Panc1 (cell line): ENCODE data around the gene ABCB8. TPM values are rescaled to one million over a fixed set of nuclear protein-coding genes. Genes with fewer than 3 reads are reported as not detected.
A peak's percentile ranks its signal among the peaks of the same experiment; 100 is the strongest.

Source experiments
- ATAC-seq: fragments of 200-7000 bp; cut with Tn5 transposase; 2 replicates; pipeline ENCODE4 v1.9.1; 2020; ENCODE audit warnings: mild to moderate bottlenecking, moderate library complexity
- BruUV-seq: library from RNA; stranded (reverse); fragments of 400-500 nt; replicated peaks from 2 replicates; lab custom pipeline; 2021; lab: Mats Ljungman, UMichigan
- CTCF ChIA-PET: fragments of 300-600 bp; sonication (Branson Sonifier 250); formaldehyde crosslinking; loops from one replicate; lab custom pipeline; 2022; ENCODE audit warnings: antibody characterized with exemption; lab: Charles Lee
- POLR2A ChIA-PET: fragments of 300-600 bp; sonication (Branson Sonifier 250); formaldehyde crosslinking; loops from one replicate; lab custom pipeline; 2022; ENCODE audit warnings: antibody characterized with exemption; lab: Charles Lee
- DNase-seq: peaks from one replicate; pipeline ENCODE4 v3.0.0-alpha.2; 2010; ENCODE audit warnings: low read depth, low spot score
- H3K27ac ChIP-seq: 2 replicates; pipeline ENCODE4 v1.5.1; 2011; ENCODE audit warnings: mild to moderate bottlenecking, low read length, inconsistent platforms
- H3K27me3 ChIP-seq: fragments of 200-500 bp; sonication (Bioruptor generic); 2 replicates; pipeline ENCODE4 v1.6.0; 2014; ENCODE audit warnings: low read length, inconsistent platforms; ENCODE audit not compliant: control insufficient read depth, insufficient read depth
- H3K36me3 ChIP-seq: fragments of 200-500 bp; sonication (Bioruptor generic); 2 replicates; pipeline ENCODE4 v1.5.1; 2014; ENCODE audit warnings: inconsistent platforms, mild to moderate bottlenecking, low read length, moderate library complexity; ENCODE audit not compliant: control insufficient read depth, insufficient read depth
- H3K4me1 ChIP-seq: 2 replicates; pipeline ENCODE4 v1.5.1; 2011; ENCODE audit warnings: inconsistent platforms, mild to moderate bottlenecking, low read length, moderate library complexity; ENCODE audit not compliant: control insufficient read depth, insufficient read depth
- H3K4me3 ChIP-seq, 2 experiments: 2 replicates each; pipeline ENCODE4 v1.5.1; 2011 to 2012; ENCODE audit warnings: low read depth in 2 of 2, low read length in 2 of 2, mild to moderate bottlenecking in 2 of 2, inconsistent platforms in 1 of 2, moderate library complexity in 1 of 2
- H3K9me3 ChIP-seq: fragments of 200-500 bp; sonication (Bioruptor generic); 2 replicates; pipeline ENCODE4 v1.5.1; 2014; ENCODE audit warnings: low read depth, mild to moderate bottlenecking, inconsistent platforms, low read length, moderate library complexity; ENCODE audit not compliant: control insufficient read depth, insufficient read depth
- POLR2AphosphoS5 ChIP-seq: IDR thresholded peaks from 2 replicates; pipeline ENCODE4 v1.6.1; 2012; ENCODE audit warnings: mild to moderate bottlenecking, low read depth, low read length, moderate library complexity
- SIN3A ChIP-seq: IDR thresholded peaks from 2 replicates; pipeline ENCODE4 v1.6.1; 2012; ENCODE audit warnings: low read depth, mild to moderate bottlenecking, low read length, moderate library complexity, borderline replicate concordance; ENCODE audit not compliant: insufficient read depth
- TCF7L2 ChIP-seq: IDR thresholded peaks from 2 replicates; pipeline ENCODE4 v1.6.1; 2011; ENCODE audit warnings: mild to moderate bottlenecking, low read depth, low read length, inconsistent platforms
- in situ Hi-C: cut with HindIII; loops from 2 replicates; pipeline ENCODE4 v1.10.0; 2016; ENCODE audit warnings: low sequenced_read_pairs, low pct_unique_long_range_greater_than_20kb
- intact Hi-C: fragments of 100-400 bp; cut with micrococcal nuclease; formaldehyde crosslinking; loops from one replicate; pipeline ENCODE4 v1.10.0; 2022; ENCODE audit not compliant: unreplicated experiment
- total RNA-seq: library from RNA; stranded (reverse); gene quantifications from one replicate; pipeline ENCODE4 v1.2.1, GENCODE V29; 2021; ENCODE audit not compliant: unreplicated experiment
- TF ChIP-seq, protein P1 (sequence below): fragments of 450-650 bp; IDR thresholded peaks from 2 replicates; pipeline ENCODE4 v1.5.1; 2017; ENCODE audit warnings: mild to moderate bottlenecking
- TF ChIP-seq, protein P2 (sequence below), 2 experiments: IDR thresholded peaks; 2 replicates each; pipeline ENCODE4 v1.6.1; 2011 to 2012; ENCODE audit warnings: low read depth in 2 of 2, control low read depth in 1 of 2, low read length in 1 of 2, mild to moderate bottlenecking in 1 of 2, moderate library complexity in 1 of 2; ENCODE audit not compliant: insufficient read depth in 1 of 2

ABCB8 gene
- total RNA-seq, 1 experiment from 2014 or later: 49.8 TPM

DNA sequence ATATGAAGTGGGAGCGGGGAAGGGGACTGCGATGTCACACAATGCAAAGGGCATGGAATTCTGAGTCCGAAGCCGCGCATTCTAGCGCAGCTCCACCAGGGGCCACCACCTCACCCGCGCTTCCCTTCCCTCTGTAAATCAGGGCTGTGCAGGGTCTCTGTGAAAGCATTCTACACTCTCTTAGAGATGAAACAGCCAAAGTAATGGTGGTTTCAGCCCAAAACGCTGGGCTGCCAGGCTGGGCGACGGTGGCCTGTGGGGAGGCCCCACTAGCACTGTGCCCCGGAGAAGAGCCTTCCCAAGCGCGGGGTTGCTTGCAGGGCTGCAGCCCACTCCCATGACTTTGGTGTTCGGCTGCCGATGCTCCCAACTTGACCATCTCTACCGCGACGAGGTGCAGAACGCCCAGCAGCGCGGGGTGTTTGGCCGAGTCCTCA, 15.3 kb upstream of the ABCB8 start:
- Histone ChIP-seq H3K27me3 (no peaks in the 10 kb centered on the region), H3K27ac (no peak overlapping the region), H3K4me3 (no peak overlapping the region; a peak in 1 of 4 replicates), H3K36me3 (no peaks in the 10 kb centered on the region), H3K4me1 (peaks cover 33% of the 10 kb centered on the region), H3K9me3 (no peaks in the 10 kb centered on the region)
- ChIA-PET POLR2A (interaction anchor here (0.6 kb wide), 1 partner anchor 21 kb away, joined by 7 read pairs; no protein-coding TSS in a partner anchor), CTCF (no interaction called here)
- no TSS peak for BruUV-seq
- intact Hi-C loops: loop anchor here (2.0 kb wide), 1 partner anchor 98 kb away; no protein-coding TSS in a partner anchor
- in situ Hi-C loops: no loop called here
- TF ChIP-seq, protein P1, sequence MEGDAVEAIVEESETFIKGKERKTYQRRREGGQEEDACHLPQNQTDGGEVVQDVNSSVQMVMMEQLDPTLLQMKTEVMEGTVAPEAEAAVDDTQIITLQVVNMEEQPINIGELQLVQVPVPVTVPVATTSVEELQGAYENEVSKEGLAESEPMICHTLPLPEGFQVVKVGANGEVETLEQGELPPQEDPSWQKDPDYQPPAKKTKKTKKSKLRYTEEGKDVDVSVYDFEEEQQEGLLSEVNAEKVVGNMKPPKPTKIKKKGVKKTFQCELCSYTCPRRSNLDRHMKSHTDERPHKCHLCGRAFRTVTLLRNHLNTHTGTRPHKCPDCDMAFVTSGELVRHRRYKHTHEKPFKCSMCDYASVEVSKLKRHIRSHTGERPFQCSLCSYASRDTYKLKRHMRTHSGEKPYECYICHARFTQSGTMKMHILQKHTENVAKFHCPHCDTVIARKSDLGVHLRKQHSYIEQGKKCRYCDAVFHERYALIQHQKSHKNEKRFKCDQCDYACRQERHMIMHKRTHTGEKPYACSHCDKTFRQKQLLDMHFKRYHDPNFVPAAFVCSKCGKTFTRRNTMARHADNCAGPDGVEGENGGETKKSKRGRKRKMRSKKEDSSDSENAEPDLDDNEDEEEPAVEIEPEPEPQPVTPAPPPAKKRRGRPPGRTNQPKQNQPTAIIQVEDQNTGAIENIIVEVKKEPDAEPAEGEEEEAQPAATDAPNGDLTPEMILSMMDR: peak; percentile 85
- TF ChIP-seq SIN3A: no peak
- DNase-seq: no peak
- peak; percentile 47 for ATAC-seq

DNA sequence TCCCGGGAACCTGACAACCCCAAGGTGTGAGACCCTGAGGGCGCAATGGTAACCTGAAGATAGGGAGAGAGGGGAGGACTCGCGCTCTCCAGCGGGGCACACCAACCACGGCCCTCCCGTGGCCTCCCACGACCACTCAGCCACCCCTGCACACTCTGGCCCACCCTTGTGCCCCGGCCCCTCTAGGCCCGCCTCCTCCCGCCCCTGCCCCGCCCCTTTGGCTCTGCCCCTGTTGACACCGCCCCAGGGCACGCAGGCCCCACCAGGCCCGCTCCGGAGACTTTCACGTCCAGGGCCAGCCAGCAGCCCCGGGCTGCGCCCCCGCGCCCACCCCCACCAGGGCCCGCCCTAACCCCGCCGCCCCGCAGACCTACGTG, 14.9 kb upstream of the ABCB8 start:
- POLR2A ChIA-PET: no interaction called here
- Histone ChIP-seq H3K27ac (no peak overlapping the region), H3K4me1 (peaks cover 32% of the 10 kb centered on the region), H3K36me3 (no peaks in the 10 kb centered on the region), H3K4me3 (no peak overlapping the region), H3K9me3 (no peaks in the 10 kb centered on the region), H3K27me3 (no peaks in the 10 kb centered on the region)
- no peak for TF ChIP-seq POLR2AphosphoS5
- TF ChIP-seq, protein P1: no peak
- TF ChIP-seq TCF7L2: no peak
- TF ChIP-seq, protein P2, sequence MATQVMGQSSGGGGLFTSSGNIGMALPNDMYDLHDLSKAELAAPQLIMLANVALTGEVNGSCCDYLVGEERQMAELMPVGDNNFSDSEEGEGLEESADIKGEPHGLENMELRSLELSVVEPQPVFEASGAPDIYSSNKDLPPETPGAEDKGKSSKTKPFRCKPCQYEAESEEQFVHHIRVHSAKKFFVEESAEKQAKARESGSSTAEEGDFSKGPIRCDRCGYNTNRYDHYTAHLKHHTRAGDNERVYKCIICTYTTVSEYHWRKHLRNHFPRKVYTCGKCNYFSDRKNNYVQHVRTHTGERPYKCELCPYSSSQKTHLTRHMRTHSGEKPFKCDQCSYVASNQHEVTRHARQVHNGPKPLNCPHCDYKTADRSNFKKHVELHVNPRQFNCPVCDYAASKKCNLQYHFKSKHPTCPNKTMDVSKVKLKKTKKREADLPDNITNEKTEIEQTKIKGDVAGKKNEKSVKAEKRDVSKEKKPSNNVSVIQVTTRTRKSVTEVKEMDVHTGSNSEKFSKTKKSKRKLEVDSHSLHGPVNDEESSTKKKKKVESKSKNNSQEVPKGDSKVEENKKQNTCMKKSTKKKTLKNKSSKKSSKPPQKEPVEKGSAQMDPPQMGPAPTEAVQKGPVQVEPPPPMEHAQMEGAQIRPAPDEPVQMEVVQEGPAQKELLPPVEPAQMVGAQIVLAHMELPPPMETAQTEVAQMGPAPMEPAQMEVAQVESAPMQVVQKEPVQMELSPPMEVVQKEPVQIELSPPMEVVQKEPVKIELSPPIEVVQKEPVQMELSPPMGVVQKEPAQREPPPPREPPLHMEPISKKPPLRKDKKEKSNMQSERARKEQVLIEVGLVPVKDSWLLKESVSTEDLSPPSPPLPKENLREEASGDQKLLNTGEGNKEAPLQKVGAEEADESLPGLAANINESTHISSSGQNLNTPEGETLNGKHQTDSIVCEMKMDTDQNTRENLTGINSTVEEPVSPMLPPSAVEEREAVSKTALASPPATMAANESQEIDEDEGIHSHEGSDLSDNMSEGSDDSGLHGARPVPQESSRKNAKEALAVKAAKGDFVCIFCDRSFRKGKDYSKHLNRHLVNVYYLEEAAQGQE (IDR thresholded peaks at IDR 0.05; ENCODE audit: insufficient read depth in 1 of 2, low read depth in 2 of 2, low read length in 1 of 2): no peak
- no peak for TF ChIP-seq SIN3A
- intact Hi-C loops (loop anchor here (2.0 kb wide), 1 partner anchor 97 kb away; no protein-coding TSS in a partner anchor), in situ Hi-C loops (no loop called here)
- no peak for DNase-seq
- no peak for ATAC-seq
- BruUV-seq: no TSS peak
- CTCF ChIA-PET: no interaction called here
